ENCODE results near the gene RAPGEF6.
"Not testable (repeated sequence)": the region's sequence is repeated elsewhere in the genome, so short reads cannot be mapped to it uniquely, and the experiment has no call there.

Gene RAPGEF6

GRCh38 chr5:131491749-131492148, 143.3 kb downstream of the RAPGEF6 start:
- FAIRE-seq = no peak

GRCh38 chr5:131488463-131488862, 146.6 kb downstream of the RAPGEF6 start:
- no peak for FAIRE-seq

- not testable (repeated sequence) for FAIRE-seq
These were observed 147.7 kb downstream of the RAPGEF6 start for GRCh38 chr5:131487371-131487770.

- no peak for FAIRE-seq
These were observed 152.4 kb downstream of the RAPGEF6 start for GRCh38 chr5:131482617-131483016.

GRCh38 chr5:131481569-131481968, 153.5 kb downstream of the RAPGEF6 start:
- FAIRE-seq = no peak

GRCh38 chr5:131475541-131475941, 159.5 kb downstream of the RAPGEF6 start:
- FAIRE-seq = peak; percentile 29

GRCh38 chr5:131473731-131474130, 161.3 kb downstream of the RAPGEF6 start:
- FAIRE-seq = no peak

- FAIRE-seq = no peak
These were observed 168.8 kb downstream of the RAPGEF6 start for GRCh38 chr5:131466171-131466766.

GRCh38 chr5:131463656-131464055, 171.4 kb downstream of the RAPGEF6 start:
- no peak for FAIRE-seq

GRCh38 chr5:131462454-131462853, 172.6 kb downstream of the RAPGEF6 start:
- FAIRE-seq = no peak

GRCh38 chr5:131461742-131462141, 173.3 kb downstream of the RAPGEF6 start:
- FAIRE-seq = no peak

GRCh38 chr5:131460867-131461572, 174.0 kb downstream of the RAPGEF6 start:
- FAIRE-seq = no peak

- FAIRE-seq = no peak
These were observed 174.9 kb downstream of the RAPGEF6 start for GRCh38 chr5:131460133-131460532.

GRCh38 chr5:131459216-131459615, 175.8 kb downstream of the RAPGEF6 start:
- FAIRE-seq = no peak

- FAIRE-seq = no peak
These were observed 177.8 kb downstream of the RAPGEF6 start for GRCh38 chr5:131457193-131457592.

GRCh38 chr5:131450941-131451340, 184.1 kb downstream of the RAPGEF6 start:
- FAIRE-seq = no peak

- no peak for FAIRE-seq
These were observed 193.8 kb downstream of the RAPGEF6 start for GRCh38 chr5:131441184-131441583.

GRCh38 chr5:131436081-131436480, 198.9 kb downstream of the RAPGEF6 start:
- FAIRE-seq = no peak

- no peak for FAIRE-seq
These were observed 201.9 kb downstream of the RAPGEF6 start for GRCh38 chr5:131433109-131433508.

- FAIRE-seq = no peak
These were observed 203.2 kb downstream of the RAPGEF6 start for GRCh38 chr5:131431794-131432193.

GRCh38 chr5:131430794-131431193, 204.2 kb downstream of the RAPGEF6 start:
- FAIRE-seq = no peak

- no peak for FAIRE-seq
These were observed 209.0 kb downstream of the RAPGEF6 start for GRCh38 chr5:131426011-131426410.

GRCh38 chr5:131423056-131423455, 212.0 kb downstream of the RAPGEF6 start:
- no peak for FAIRE-seq

GRCh38 chr5:131419877-131420276, 215.2 kb downstream of the RAPGEF6 start:
- FAIRE-seq = no peak

GRCh38 chr5:131418846-131419245, 216.2 kb downstream of the RAPGEF6 start:
- peak; percentile 97 for FAIRE-seq
